IMR-90 (cell line): ENCODE data around the gene RTN4IP1. TPM values are rescaled to one million over a fixed set of nuclear protein-coding genes. Genes with fewer than 3 reads are reported as not detected.

Experiments
- ATAC-seq: fragments of 200-7000 bp; cut with Tn5 transposase; 2 replicates; pipeline ENCODE4 v1.9.1; 2020; ENCODE audit warnings: low read depth, mild to moderate bottlenecking, moderate library complexity
- BruUV-seq: library from RNA; stranded (reverse); fragments of 400-500 nt; replicated peaks from 2 replicates; lab custom pipeline; 2021; lab: Mats Ljungman, UMichigan
- CTCF ChIA-PET: fragments of 300-600 bp; formaldehyde crosslinking; extraction: SDS; loops from one replicate; lab custom pipeline; 2021; ENCODE audit warnings: antibody characterized with exemption; lab: Yijun Ruan, JAX
- POLR2A ChIA-PET: fragments of 300-600 bp; sonication (Branson Sonifier 250); formaldehyde crosslinking; loops from one replicate; lab custom pipeline; 2022; ENCODE audit warnings: antibody characterized with exemption; ENCODE audit not compliant: unreplicated experiment; lab: Charles Lee
- DNase-seq: peaks from one replicate; pipeline ENCODE4 v3.0.0; 2013
- H2AFZ ChIP-seq: replicated peaks from 2 replicates; pipeline ENCODE3; 2013; ENCODE audit warnings: low read length, mild to moderate bottlenecking; ENCODE audit not compliant: poor library complexity
- H2AK5ac ChIP-seq: 2 replicates; pipeline ENCODE4 v1.6.1; 2013; ENCODE audit warnings: low read depth, low read length, inconsistent platforms
- H2AK9ac ChIP-seq: replicated peaks from 2 replicates; pipeline ENCODE3; 2013; ENCODE audit warnings: mild to moderate bottlenecking, low read depth, low read length, moderate library complexity; ENCODE audit not compliant: poor library complexity
- H2BK120ac ChIP-seq: 2 replicates; pipeline ENCODE4 v1.6.1; 2013; ENCODE audit warnings: low read depth, low read length, inconsistent platforms
- H2BK15ac ChIP-seq: 3 replicates; pipeline ENCODE4 v1.6.1; 2013; ENCODE audit warnings: low read depth, low read length, inconsistent platforms
- H2BK20ac ChIP-seq: 2 replicates; pipeline ENCODE4 v1.6.1; 2013; ENCODE audit warnings: low read depth, mild to moderate bottlenecking, inconsistent platforms, low read length, moderate library complexity
- H2BK5ac ChIP-seq: 2 replicates; pipeline ENCODE4 v1.6.1; 2013; ENCODE audit warnings: mild to moderate bottlenecking, low read depth, low read length, inconsistent platforms; ENCODE audit not compliant: poor library complexity, severe bottlenecking
- H3K14ac ChIP-seq: replicated peaks from 2 replicates; pipeline ENCODE4 v1.6.1; 2013; ENCODE audit warnings: low read depth, low read length, inconsistent platforms
- H3K18ac ChIP-seq: 2 replicates; pipeline ENCODE4 v1.6.1; 2013; ENCODE audit warnings: low read depth, low read length, control low read depth
- H3K23ac ChIP-seq: 2 replicates; pipeline ENCODE4 v1.6.1; 2013; ENCODE audit warnings: low read depth, low read length, inconsistent platforms
- H3K27ac ChIP-seq: 2 replicates; pipeline ENCODE4 v1.5.1; 2013; ENCODE audit warnings: mild to moderate bottlenecking, control low read depth, low read length; ENCODE audit not compliant: insufficient read depth
- H3K27me3 ChIP-seq: 2 replicates; pipeline ENCODE4 v1.6.1; 2013; ENCODE audit warnings: low read length; ENCODE audit not compliant: control insufficient read depth, insufficient read depth
- H3K36me3 ChIP-seq: 2 replicates; pipeline ENCODE4 v1.6.1; 2013; ENCODE audit warnings: low read length, mixed read lengths; ENCODE audit not compliant: control insufficient read depth, insufficient read depth
- H3K4ac ChIP-seq: 2 replicates; pipeline ENCODE4 v1.6.1; 2013; ENCODE audit warnings: low read depth, low read length, inconsistent platforms
- H3K4me1 ChIP-seq: 2 replicates; pipeline ENCODE4 v1.6.1; 2013; ENCODE audit warnings: low read length, mixed read lengths; ENCODE audit not compliant: control insufficient read depth, insufficient read depth
- H3K4me2 ChIP-seq: 2 replicates; pipeline ENCODE4 v1.6.1; 2013; ENCODE audit warnings: low read depth, mild to moderate bottlenecking, control low read depth, low read length, moderate library complexity
- H3K4me3 ChIP-seq: 2 replicates; pipeline ENCODE4 v1.5.1; 2013; ENCODE audit warnings: low read depth, mild to moderate bottlenecking, control low read depth, low read length, moderate library complexity; ENCODE audit not compliant: insufficient read depth
- H3K56ac ChIP-seq: 2 replicates; pipeline ENCODE4 v1.6.1; 2013; ENCODE audit warnings: low read length, inconsistent platforms; ENCODE audit not compliant: insufficient read depth; ENCODE audit errors: extremely low read depth
- H3K79me1 ChIP-seq, 2 experiments: 2 replicates each; pipeline ENCODE4 v1.6.1; 2013; ENCODE audit warnings: low read length in 2 of 2, inconsistent platforms in 1 of 2, low read depth in 1 of 2
- H3K9ac ChIP-seq: 2 replicates; pipeline ENCODE4 v1.6.1; 2013; ENCODE audit warnings: low read depth, low read length, control low read depth
- H3K9me1 ChIP-seq: 2 replicates; pipeline ENCODE4 v1.6.1; 2013; ENCODE audit warnings: low read length, inconsistent platforms; ENCODE audit not compliant: insufficient read depth
- H3K9me3 ChIP-seq: 2 replicates; pipeline ENCODE4 v1.6.1; 2013; ENCODE audit warnings: low read length; ENCODE audit not compliant: control insufficient read depth, insufficient read depth
- H4K20me1 ChIP-seq: 2 replicates; pipeline ENCODE4 v1.6.1; 2013; ENCODE audit warnings: low read length, inconsistent platforms; ENCODE audit not compliant: insufficient read depth
- H4K5ac ChIP-seq: 2 replicates; pipeline ENCODE4 v1.6.1; 2013; ENCODE audit warnings: mild to moderate bottlenecking, low read depth, low read length, control low read depth
- H4K8ac ChIP-seq, 2 experiments: 2 replicates each; pipeline ENCODE4 v1.6.1; 2013; ENCODE audit warnings: low read depth in 2 of 2, low read length in 2 of 2, control low read depth in 1 of 2, inconsistent platforms in 1 of 2
- H4K91ac ChIP-seq: 2 replicates; pipeline ENCODE4 v1.6.1; 2013; ENCODE audit warnings: low read depth, low read length, inconsistent platforms; ENCODE audit not compliant: insufficient read depth
- CHD1 ChIP-seq: IDR thresholded peaks from 2 replicates; pipeline ENCODE4 v1.6.1; 2012; ENCODE audit warnings: low read depth, low read length, improper control_type of control experiment
- CTCF ChIP-seq: conservative IDR thresholded peaks from 2 replicates; pipeline ENCODE4 v1.5.1; 2012; ENCODE audit warnings: mild to moderate bottlenecking, low read depth, low read length, improper control_type of control experiment
- FOS ChIP-seq: fragments of 150-350 bp; IDR thresholded peaks from 2 replicates; pipeline ENCODE4 v1.6.1; 2016; ENCODE audit warnings: low read depth, low read length
- MAFK ChIP-seq: IDR thresholded peaks from 2 replicates; pipeline ENCODE4 v1.6.1; 2012; ENCODE audit warnings: low read depth, low read length, improper control_type of control experiment
- MAZ ChIP-seq: IDR thresholded peaks from 2 replicates; pipeline ENCODE4 v1.6.1; 2012; ENCODE audit warnings: low read depth, mild to moderate bottlenecking, low read length, improper control_type of control experiment, moderate library complexity, borderline replicate concordance
- MXI1 ChIP-seq: IDR thresholded peaks from 2 replicates; pipeline ENCODE4 v1.6.1; 2012; ENCODE audit warnings: low read depth, mild to moderate bottlenecking, low read length, moderate library complexity, borderline replicate concordance
- RCOR1 ChIP-seq: IDR thresholded peaks from 2 replicates; pipeline ENCODE4 v1.6.1; 2012; ENCODE audit warnings: mild to moderate bottlenecking, low read length, improper control_type of control experiment; ENCODE audit not compliant: insufficient replicate concordance
- USF2 ChIP-seq: fragments of 150-350 bp; IDR thresholded peaks from 2 replicates; pipeline ENCODE4 v1.6.1; 2017; ENCODE audit warnings: mild to moderate bottlenecking, antibody characterized with exemption, low read length, low read depth
- WGBS, 2 experiments: methylation state at CpG; one replicate each; pipeline versions ENCODE4 v1.1.5 to v1.1.7; 2013; ENCODE audit warnings: missing lambda C conversion rate in 2 of 2; ENCODE audit not compliant: insufficient read length in 1 of 2; ENCODE audit errors: extremely low coverage in 2 of 2; 5-methylcytosine and 5-hydroxymethylcytosine counted together
- dilution Hi-C: fragments of 300-500 bp; cut with HindIII; formaldehyde crosslinking; loops from one replicate; pipeline ENCODE4 v1.14.3; 2018; ENCODE audit warnings: low sequenced_read_pairs; ENCODE audit not compliant: unreplicated experiment
- in situ Hi-C: fragments of 300-500 bp; cut with MboI; formaldehyde crosslinking; loops from 3 replicates; pipeline ENCODE4 v1.14.3; 2019; ENCODE audit warnings: low sequenced_read_pairs, inconsistent platforms, mixed read lengths
- intact Hi-C: fragments of 100-400 bp; cut with micrococcal nuclease; formaldehyde crosslinking; loops from 2 replicates; pipeline ENCODE4 v1.10.0; 2022
- polyA plus RNA-seq, 3 experiments: library from polyadenylated mRNA; depleted of rRNA; stranded (reverse); fragments of >200 nt; gene quantifications; 2 replicates each; pipeline ENCODE4 v1.2.3, GENCODE V29; 2012; ENCODE audit warnings: low replicate concordance in 1 of 3
- total RNA-seq: library from RNA; depleted of rRNA; stranded (reverse); fragments of >200 nt; gene quantifications from 2 replicates; pipeline ENCODE4 v1.2.3, GENCODE V29; 2012

RTN4IP1 gene
- total and polyA plus RNA-seq, 2 of the 4 experiments (the other 2 are of a cell fraction), result 5.7 to 9.9 TPM

- ChIA-PET POLR2A (no interaction called here), CTCF (no interaction called here)
- Histone ChIP-seq H3K9me3 (no peaks in the 10 kb centered on the region), H4K91ac (no peak overlapping the region), H3K4me2 (no peak overlapping the region), H3K23ac (no peak overlapping the region), H3K27ac (no peak overlapping the region), H3K56ac (no peak overlapping the region), H3K18ac (no peak overlapping the region), H3K14ac (no peak overlapping the region), H3K4me1 (peaks cover under 1% of the 10 kb centered on the region), H2BK120ac (no peak overlapping the region), H2BK5ac (no peak overlapping the region), H4K5ac (no peak overlapping the region), H2AK5ac (no peak overlapping the region), H3K27me3 (no peaks in the 10 kb centered on the region), H2BK20ac (no peak overlapping the region), H3K4me3 (no peak overlapping the region), H2AFZ (no peak overlapping the region), H2BK15ac (no peak overlapping the region), H3K36me3 (no peaks in the 10 kb centered on the region), H3K4ac (no peak overlapping the region), H3K9me1 (0 out of 2 replicates have a peak, but pooled peaks cover 5% of the 10 kb centered on the region), H3K79me1 (no peaks in the 10 kb centered on the region), H2AK9ac (no peak overlapping the region), H3K9ac (no peak overlapping the region), H4K20me1 (no peaks in the 10 kb centered on the region), H4K8ac (no peak overlapping the region)
- DNase-seq (no peak), ATAC-seq (no peak)
- dilution Hi-C loops (loop anchor here (25.0 kb wide), 1 partner anchor 116 kb away; no protein-coding TSS in a partner anchor), in situ Hi-C loops (no loop called here), intact Hi-C loops (no loop called here)
- TF ChIP-seq FOS (no peak), MXI1 (no peak), RCOR1 (no peak), CHD1 (no peak), CTCF (no peak), MAFK (no peak), USF2 (no peak), MAZ (no peak)
- WGBS, 2 experiments, result no CpG with 5 or more reads among the region's 5 CpGs
- no TSS peak for BruUV-seq
Observed at GRCh38 chr6:106553440-106553839, 75.9 kb downstream of the RTN4IP1 start.
